ENCODE results near the gene MIEF1.

DNA sequence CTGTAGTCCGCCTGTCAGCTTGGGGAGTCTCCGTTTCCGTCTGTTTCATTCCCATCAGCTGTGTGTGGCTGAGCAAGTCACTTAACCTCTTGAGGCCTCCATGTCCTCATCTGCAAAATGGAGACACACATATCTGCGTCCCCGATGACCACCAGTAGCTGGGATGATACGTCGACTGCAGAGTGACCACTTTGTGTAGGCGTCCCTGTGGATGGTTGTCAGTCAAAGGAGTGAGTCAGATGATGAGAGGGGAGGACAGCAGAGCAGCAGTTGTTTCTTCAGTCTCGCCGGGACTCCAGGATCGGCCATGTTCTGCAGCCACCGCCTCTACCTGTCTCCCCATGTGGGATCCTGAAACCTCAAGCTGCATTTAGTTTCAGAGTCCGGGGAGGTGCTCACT, 25.4 kb upstream of the MIEF1 start:
- TF ChIP-seq YY1 (tag by site-specific recombination; IDR thresholded peaks at IDR 0.05) (no peak), ZNF529 (tag by site-specific recombination; IDR thresholded peaks at IDR 0.05; ENCODE audit: insufficient replicate concordance) (no peak), RBAK (tag by site-specific recombination; IDR thresholded peaks at IDR 0.05) (no peak), ZFP41 (tag by site-specific recombination; IDR thresholded peaks at IDR 0.05; ENCODE audit: borderline replicate concordance) (no peak), KLF10 (tag by site-specific recombination; IDR thresholded peaks at IDR 0.05) (no peak)
- TF ChIP-seq, protein P1, sequence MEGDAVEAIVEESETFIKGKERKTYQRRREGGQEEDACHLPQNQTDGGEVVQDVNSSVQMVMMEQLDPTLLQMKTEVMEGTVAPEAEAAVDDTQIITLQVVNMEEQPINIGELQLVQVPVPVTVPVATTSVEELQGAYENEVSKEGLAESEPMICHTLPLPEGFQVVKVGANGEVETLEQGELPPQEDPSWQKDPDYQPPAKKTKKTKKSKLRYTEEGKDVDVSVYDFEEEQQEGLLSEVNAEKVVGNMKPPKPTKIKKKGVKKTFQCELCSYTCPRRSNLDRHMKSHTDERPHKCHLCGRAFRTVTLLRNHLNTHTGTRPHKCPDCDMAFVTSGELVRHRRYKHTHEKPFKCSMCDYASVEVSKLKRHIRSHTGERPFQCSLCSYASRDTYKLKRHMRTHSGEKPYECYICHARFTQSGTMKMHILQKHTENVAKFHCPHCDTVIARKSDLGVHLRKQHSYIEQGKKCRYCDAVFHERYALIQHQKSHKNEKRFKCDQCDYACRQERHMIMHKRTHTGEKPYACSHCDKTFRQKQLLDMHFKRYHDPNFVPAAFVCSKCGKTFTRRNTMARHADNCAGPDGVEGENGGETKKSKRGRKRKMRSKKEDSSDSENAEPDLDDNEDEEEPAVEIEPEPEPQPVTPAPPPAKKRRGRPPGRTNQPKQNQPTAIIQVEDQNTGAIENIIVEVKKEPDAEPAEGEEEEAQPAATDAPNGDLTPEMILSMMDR (tag by site-specific recombination; IDR thresholded peaks at IDR 0.05), result no peak

Measured in HEK293 (cell line).